OCI-LY3 (cell line): ENCODE measurements around the gene EIF4A3.

Experiments used
- CTCF ChIP-seq: fragments of 200-600, 300-600 bp; sonication (generic); IDR thresholded peaks from 2 replicates; pipeline ENCODE4 v1.5.1; 2014; ENCODE audit warnings: antibody characterized with exemption, low read length, low read depth
- EZH2phosphoT487 ChIP-seq: fragments of 200-600 bp; shearing (Covaris generic); IDR thresholded peaks from 2 replicates; pipeline ENCODE4 v1.6.1; 2018; ENCODE audit warnings: antibody characterized with exemption, mixed run types, low read depth

GRCh38 chr17:80196652-80197051 lies 49.7 kb upstream of the EIF4A3 start:
- TF ChIP-seq EZH2phosphoT487 (no peak), CTCF (no peak)
